ENCODE results near the gene PARD3B.

PARD3B gene

DNA sequence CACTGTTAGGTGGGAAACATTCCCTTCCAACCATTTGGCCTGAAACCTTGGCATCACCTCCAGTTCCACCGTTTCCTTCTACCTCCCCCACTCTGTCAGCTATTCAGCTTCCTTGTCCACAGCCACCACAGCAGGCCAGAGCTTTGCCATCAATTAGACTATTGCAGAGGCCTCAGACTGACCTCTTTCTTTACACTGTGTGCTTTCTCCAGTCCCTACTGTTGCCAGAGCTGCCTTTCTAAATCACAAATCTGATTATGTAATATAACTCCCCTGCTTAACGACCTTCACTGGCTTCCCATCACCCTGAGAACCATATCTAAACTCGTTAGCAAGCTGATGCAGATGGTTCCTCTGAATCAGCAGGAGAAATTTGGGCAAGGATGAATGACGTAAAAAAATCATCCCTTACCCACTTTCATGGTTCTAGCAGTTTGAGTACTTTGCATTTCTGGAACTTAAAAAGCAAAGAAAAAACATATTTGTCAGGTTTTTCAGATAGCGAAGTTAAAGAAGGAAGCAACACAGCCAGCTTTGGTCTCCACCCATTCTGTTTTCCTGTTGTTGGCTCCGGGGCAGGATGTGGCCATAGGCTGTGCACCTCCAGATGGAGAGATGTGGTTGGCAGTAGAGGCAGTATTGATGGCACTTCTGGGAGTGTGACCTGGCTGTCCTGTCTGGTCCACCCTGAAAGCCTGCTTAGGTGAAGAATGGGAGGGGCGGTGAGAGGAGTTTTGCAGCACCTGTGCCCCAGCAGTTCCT lies 422.1 kb downstream of the PARD3B start:
- Histone ChIP-seq H3K9me3 (ENCODE audit: insufficient read depth, low read length) (no peaks in the 10 kb centered on the region), H3K27me3 (ENCODE audit: low read length) (no peaks in the 10 kb centered on the region), H3K4me2 (ENCODE audit: low read depth, low read length, poor library complexity, severe bottlenecking) (no peak overlapping the region), H3K79me2 (ENCODE audit: insufficient read depth, low read length) (no peaks in the 10 kb centered on the region), H3K36me3 (ENCODE audit: low read length) (no peaks in the 10 kb centered on the region), H3K9ac (ENCODE audit: low read length) (no peak overlapping the region), H3K27ac (ENCODE audit: low read depth, low read length) (no peak overlapping the region), H3K9me2 (replicated peaks; ENCODE audit: insufficient read depth, low read length) (no peaks in the 10 kb centered on the region), H3F3A (ENCODE audit: insufficient read depth) (no peaks in the 10 kb centered on the region), H2AFZ (ENCODE audit: low read depth, low read length, severe bottlenecking) (no peak overlapping the region), H3K4me3 (ENCODE audit: insufficient read depth, low read length, poor library complexity, severe bottlenecking) (no peak overlapping the region), H4K20me1 (ENCODE audit: low read depth, low read length) (no peaks in the 10 kb centered on the region)
- TF ChIP-seq EZH2phosphoT487 (conservative IDR thresholded peaks at IDR 0.05; ENCODE audit: low read length): no peak
- TF ChIP-seq, protein P1, sequence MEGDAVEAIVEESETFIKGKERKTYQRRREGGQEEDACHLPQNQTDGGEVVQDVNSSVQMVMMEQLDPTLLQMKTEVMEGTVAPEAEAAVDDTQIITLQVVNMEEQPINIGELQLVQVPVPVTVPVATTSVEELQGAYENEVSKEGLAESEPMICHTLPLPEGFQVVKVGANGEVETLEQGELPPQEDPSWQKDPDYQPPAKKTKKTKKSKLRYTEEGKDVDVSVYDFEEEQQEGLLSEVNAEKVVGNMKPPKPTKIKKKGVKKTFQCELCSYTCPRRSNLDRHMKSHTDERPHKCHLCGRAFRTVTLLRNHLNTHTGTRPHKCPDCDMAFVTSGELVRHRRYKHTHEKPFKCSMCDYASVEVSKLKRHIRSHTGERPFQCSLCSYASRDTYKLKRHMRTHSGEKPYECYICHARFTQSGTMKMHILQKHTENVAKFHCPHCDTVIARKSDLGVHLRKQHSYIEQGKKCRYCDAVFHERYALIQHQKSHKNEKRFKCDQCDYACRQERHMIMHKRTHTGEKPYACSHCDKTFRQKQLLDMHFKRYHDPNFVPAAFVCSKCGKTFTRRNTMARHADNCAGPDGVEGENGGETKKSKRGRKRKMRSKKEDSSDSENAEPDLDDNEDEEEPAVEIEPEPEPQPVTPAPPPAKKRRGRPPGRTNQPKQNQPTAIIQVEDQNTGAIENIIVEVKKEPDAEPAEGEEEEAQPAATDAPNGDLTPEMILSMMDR (IDR thresholded peaks at IDR 0.05; ENCODE audit: insufficient read depth, low read length, poor library complexity, severe bottlenecking): no peak

DNA sequence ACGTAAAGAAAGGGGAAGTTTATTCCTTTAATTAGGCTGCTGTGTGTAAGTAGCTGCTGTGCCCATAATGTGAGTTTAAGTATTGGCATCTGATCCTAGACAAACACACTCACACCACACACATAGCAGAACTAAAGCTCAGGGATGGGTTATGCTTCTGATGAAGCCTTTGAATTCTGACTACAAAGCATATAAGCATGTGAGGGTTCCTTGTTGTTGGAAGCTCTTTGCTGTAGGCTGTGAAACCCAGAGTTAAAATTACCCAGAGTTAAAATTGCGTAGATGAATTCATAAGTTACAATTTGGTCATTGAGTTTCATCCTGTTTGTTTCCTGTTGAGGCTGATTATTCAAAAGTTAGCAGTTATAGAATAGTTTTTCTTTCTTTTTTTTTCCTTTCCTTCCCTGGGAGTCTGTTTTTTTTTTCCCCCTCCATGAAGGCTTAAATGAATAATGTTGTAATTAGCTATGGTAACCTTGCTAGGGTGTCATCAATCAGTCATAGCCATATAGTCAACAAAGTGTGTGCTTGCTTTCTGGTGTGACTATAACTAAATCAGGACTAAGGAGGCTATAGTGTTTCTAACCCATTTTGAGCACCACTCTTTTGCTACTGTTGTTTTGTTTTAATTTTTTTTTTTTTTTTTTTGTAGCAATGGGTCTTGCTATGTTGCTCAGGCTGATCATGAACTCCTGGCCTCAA lies 426.1 kb downstream of the PARD3B start:
- H3K9ac ChIP-seq (ENCODE audit: low read length): no peak overlapping the region
- H3K27me3 ChIP-seq (ENCODE audit: low read length): no peaks in the 10 kb centered on the region
- no peak overlapping the region for H2AFZ ChIP-seq (ENCODE audit: low read depth, low read length, severe bottlenecking)
- no peak overlapping the region for H3K4me2 ChIP-seq (ENCODE audit: low read depth, low read length, poor library complexity, severe bottlenecking)
- no peaks in the 10 kb centered on the region for H3K79me2 ChIP-seq (ENCODE audit: insufficient read depth, low read length)
- no peaks in the 10 kb centered on the region for H3F3A ChIP-seq (ENCODE audit: insufficient read depth)
- TF ChIP-seq EZH2phosphoT487 (conservative IDR thresholded peaks at IDR 0.05; ENCODE audit: low read length): no peak
- TF ChIP-seq, protein P1 (IDR thresholded peaks at IDR 0.05; ENCODE audit: insufficient read depth, low read length, poor library complexity, severe bottlenecking): no peak
- H3K27ac ChIP-seq (ENCODE audit: low read depth, low read length): no peak overlapping the region
- H3K9me2 ChIP-seq (replicated peaks; ENCODE audit: insufficient read depth, low read length): no peaks in the 10 kb centered on the region
- H4K20me1 ChIP-seq (ENCODE audit: low read depth, low read length): no peaks in the 10 kb centered on the region
- H3K9me3 ChIP-seq (ENCODE audit: insufficient read depth, low read length): no peaks in the 10 kb centered on the region
- H3K36me3 ChIP-seq (ENCODE audit: low read length): no peaks in the 10 kb centered on the region
- no peak overlapping the region for H3K4me3 ChIP-seq (ENCODE audit: insufficient read depth, low read length, poor library complexity, severe bottlenecking)

DNA sequence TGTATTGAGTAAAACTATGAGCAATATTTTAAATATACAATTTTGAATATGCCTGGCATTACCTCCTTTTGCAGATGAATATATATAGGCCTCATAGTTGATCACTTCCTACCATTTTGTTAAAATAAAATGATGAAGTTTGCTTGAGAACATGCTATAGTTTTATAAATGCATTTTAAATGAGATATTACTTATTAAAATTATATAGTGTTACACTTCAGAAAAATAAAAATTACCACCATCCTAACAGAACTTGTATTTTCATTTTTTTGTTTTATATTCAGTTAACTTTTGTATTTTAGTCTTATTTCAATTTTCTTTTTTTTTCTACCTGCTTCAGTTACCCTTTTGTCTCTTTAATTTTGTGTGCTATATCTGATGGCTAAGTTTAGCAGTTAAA lies 426.9 kb downstream of the PARD3B start:
- no peaks in the 10 kb centered on the region for H3K9me3 ChIP-seq (ENCODE audit: insufficient read depth, low read length)
- no peaks in the 10 kb centered on the region for H3F3A ChIP-seq (ENCODE audit: insufficient read depth)
- no peak overlapping the region for H3K4me3 ChIP-seq (ENCODE audit: insufficient read depth, low read length, poor library complexity, severe bottlenecking)
- no peaks in the 10 kb centered on the region for H4K20me1 ChIP-seq (ENCODE audit: low read depth, low read length)
- no peak overlapping the region for H3K9ac ChIP-seq (ENCODE audit: low read length)
- H3K27me3 ChIP-seq (ENCODE audit: low read length): no peaks in the 10 kb centered on the region
- H3K36me3 ChIP-seq (ENCODE audit: low read length): no peaks in the 10 kb centered on the region
- no peaks in the 10 kb centered on the region for H3K79me2 ChIP-seq (ENCODE audit: insufficient read depth, low read length)
- no peak overlapping the region for H3K27ac ChIP-seq (ENCODE audit: low read depth, low read length)
- no peak overlapping the region for H2AFZ ChIP-seq (ENCODE audit: low read depth, low read length, severe bottlenecking)
- no peak overlapping the region for H3K4me2 ChIP-seq (ENCODE audit: low read depth, low read length, poor library complexity, severe bottlenecking)
- TF ChIP-seq EZH2phosphoT487 (conservative IDR thresholded peaks at IDR 0.05; ENCODE audit: low read length): no peak
- TF ChIP-seq, protein P1 (IDR thresholded peaks at IDR 0.05; ENCODE audit: insufficient read depth, low read length, poor library complexity, severe bottlenecking): no peak
- H3K9me2 ChIP-seq (replicated peaks; ENCODE audit: insufficient read depth, low read length): no peaks in the 10 kb centered on the region

Data from SU-DHL-6 (cell line).